Loucy (cell line): ENCODE data around the gene PHF20.
"Not testable (repeated sequence)": the region's sequence is repeated elsewhere in the genome, so short reads cannot be mapped to it uniquely, and the experiment has no call there.

Experiments
- H2AFZ ChIP-seq: fragments of 200-600 bp; sonication (generic); 2 replicates; pipeline ENCODE4 v1.6.0; 2016; ENCODE audit warnings: antibody characterized with exemption, mild to moderate bottlenecking, low read length, moderate library complexity
- H3F3A ChIP-seq: fragments of 200-600 bp; 2 replicates; pipeline ENCODE4 v1.6.0; 2016; ENCODE audit warnings: antibody characterized with exemption, low read depth, mild to moderate bottlenecking
- H3K27me3 ChIP-seq: fragments of 200-600 bp; sonication (generic); 2 replicates; pipeline ENCODE4 v1.6.1; 2014; ENCODE audit warnings: low read length, mild to moderate bottlenecking; ENCODE audit not compliant: insufficient read depth, poor library complexity, severe bottlenecking
- H3K36me3 ChIP-seq: fragments of 200-600 bp; sonication (generic); 2 replicates; pipeline ENCODE4 v1.6.1; 2016; ENCODE audit warnings: low read length; ENCODE audit not compliant: insufficient read depth
- H3K4me1 ChIP-seq: fragments of 200-600 bp; sonication (generic); 2 replicates; pipeline ENCODE4 v1.5.1; 2014; ENCODE audit warnings: low read length, mild to moderate bottlenecking; ENCODE audit not compliant: insufficient read depth, poor library complexity, severe bottlenecking
- H3K4me2 ChIP-seq: fragments of 200-600 bp; sonication (generic); 2 replicates; pipeline ENCODE4 v1.6.0; 2014; ENCODE audit warnings: antibody characterized with exemption, low read length, low read depth, mild to moderate bottlenecking; ENCODE audit not compliant: poor library complexity, severe bottlenecking
- H3K4me3 ChIP-seq: fragments of 200-600 bp; sonication (generic); 2 replicates; pipeline ENCODE4 v1.5.1; 2014; ENCODE audit warnings: low read length, mild to moderate bottlenecking, mixed read lengths; ENCODE audit not compliant: poor library complexity, severe bottlenecking
- H3K79me2 ChIP-seq: fragments of 200-600 bp; sonication (generic); 2 replicates; pipeline ENCODE4 v1.6.1; 2014; ENCODE audit warnings: low read length; ENCODE audit not compliant: insufficient read depth
- H3K9ac ChIP-seq: fragments of 200-600 bp; sonication (generic); 2 replicates; pipeline ENCODE4 v1.6.0; 2014; ENCODE audit warnings: mild to moderate bottlenecking, low read depth, low read length, moderate library complexity; ENCODE audit not compliant: poor library complexity, severe bottlenecking
- H3K9me2 ChIP-seq: fragments of 200-600 bp; sonication (generic); replicated peaks from 2 replicates; pipeline ENCODE4 v1.6.1; 2016; ENCODE audit warnings: low read depth, low read length, mixed read lengths
- H3K9me3 ChIP-seq: fragments of 200-600 bp; sonication (generic); 2 replicates; pipeline ENCODE4 v1.6.1; 2014; ENCODE audit warnings: mild to moderate bottlenecking, antibody characterized with exemption, low read length, low read depth; ENCODE audit not compliant: insufficient read depth
- H4K20me1 ChIP-seq: fragments of 200-600 bp; sonication (generic); 2 replicates; pipeline ENCODE4 v1.6.0; 2014; ENCODE audit warnings: antibody characterized with exemption, low read length, mild to moderate bottlenecking; ENCODE audit not compliant: insufficient read depth, poor library complexity, severe bottlenecking
- EZH2phosphoT487 ChIP-seq: fragments of 200-600 bp; IDR thresholded peaks from 2 replicates; pipeline ENCODE4 v1.6.1; 2018; ENCODE audit warnings: antibody characterized with exemption, mild to moderate bottlenecking, moderate library complexity, borderline replicate concordance
- TF ChIP-seq, protein P1 (sequence below): fragments of 200-600 bp; sonication (generic); conservative IDR thresholded peaks from 2 replicates; pipeline ENCODE4 v1.5.1; 2014; ENCODE audit warnings: mild to moderate bottlenecking, antibody characterized with exemption, low read length

PHF20 gene

DNA sequence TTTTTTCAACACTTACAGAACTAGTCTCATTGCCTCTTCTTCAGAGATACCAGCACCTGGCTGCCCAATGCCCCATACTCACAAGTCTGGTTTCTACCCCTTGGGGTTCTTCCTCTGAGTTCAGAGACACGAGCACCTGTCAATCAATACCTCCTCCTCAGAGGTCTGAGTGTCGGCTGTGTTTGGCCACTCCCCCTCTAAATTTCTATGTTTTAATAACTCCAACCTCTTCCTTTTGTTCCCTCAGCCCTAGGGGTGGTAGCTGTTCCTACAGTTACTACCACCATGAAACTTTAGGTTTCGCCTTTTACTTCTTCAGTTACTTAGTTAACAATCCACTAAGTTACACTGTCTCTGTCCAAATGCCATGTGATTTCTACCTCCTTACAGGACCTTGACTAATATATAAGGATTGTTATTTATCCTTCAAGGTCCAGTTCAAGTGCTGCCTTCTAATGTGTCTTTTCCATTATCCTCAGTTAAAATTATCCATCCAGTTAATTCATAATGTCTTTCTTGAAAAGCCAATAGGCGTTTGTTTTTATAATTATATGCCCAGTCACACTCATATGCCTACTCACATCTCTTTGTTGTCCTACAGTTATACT is 14.6 kb upstream of the PHF20 start:
- TF ChIP-seq, protein P1, sequence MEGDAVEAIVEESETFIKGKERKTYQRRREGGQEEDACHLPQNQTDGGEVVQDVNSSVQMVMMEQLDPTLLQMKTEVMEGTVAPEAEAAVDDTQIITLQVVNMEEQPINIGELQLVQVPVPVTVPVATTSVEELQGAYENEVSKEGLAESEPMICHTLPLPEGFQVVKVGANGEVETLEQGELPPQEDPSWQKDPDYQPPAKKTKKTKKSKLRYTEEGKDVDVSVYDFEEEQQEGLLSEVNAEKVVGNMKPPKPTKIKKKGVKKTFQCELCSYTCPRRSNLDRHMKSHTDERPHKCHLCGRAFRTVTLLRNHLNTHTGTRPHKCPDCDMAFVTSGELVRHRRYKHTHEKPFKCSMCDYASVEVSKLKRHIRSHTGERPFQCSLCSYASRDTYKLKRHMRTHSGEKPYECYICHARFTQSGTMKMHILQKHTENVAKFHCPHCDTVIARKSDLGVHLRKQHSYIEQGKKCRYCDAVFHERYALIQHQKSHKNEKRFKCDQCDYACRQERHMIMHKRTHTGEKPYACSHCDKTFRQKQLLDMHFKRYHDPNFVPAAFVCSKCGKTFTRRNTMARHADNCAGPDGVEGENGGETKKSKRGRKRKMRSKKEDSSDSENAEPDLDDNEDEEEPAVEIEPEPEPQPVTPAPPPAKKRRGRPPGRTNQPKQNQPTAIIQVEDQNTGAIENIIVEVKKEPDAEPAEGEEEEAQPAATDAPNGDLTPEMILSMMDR, result no peak
- no peak overlapping the region for H3K4me2 ChIP-seq
- H3K79me2 ChIP-seq, result no peaks in the 10 kb centered on the region
- H3K9me3 ChIP-seq, result no peaks in the 10 kb centered on the region
- no peak overlapping the region for H3K4me3 ChIP-seq
- no peaks in the 10 kb centered on the region for H3K4me1 ChIP-seq
- H3K9me2 ChIP-seq, result no peaks in the 10 kb centered on the region
- H3F3A ChIP-seq, result no peaks in the 10 kb centered on the region
- H3K9ac ChIP-seq, result no peak overlapping the region
- peak overlapping the region; percentile 25; the same call in 1 of the 2 replicates for H2AFZ ChIP-seq
- no peaks in the 10 kb centered on the region for H4K20me1 ChIP-seq
- no peaks in the 10 kb centered on the region for H3K36me3 ChIP-seq
- no peaks in the 10 kb centered on the region for H3K27me3 ChIP-seq

DNA sequence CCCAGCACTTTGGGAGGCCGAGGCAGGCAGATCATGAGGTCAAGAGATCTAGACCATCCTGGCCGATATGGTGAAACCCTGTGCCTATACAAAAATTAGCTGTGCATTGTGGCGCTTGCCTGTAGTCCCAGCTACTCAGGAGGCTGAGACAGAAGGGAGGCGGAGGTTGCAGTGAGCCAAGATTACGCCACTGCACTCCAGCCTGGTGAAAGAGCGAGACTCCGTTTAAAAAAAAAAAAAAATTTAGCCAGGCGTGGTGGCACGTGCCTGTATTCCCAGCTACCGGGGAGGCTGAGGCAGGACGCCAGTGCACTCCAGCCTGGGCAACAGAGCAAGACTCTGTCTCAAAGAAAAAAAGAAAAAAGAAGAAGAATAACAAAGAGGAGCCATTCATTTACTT is 10.3 kb upstream of the PHF20 start:
- not testable (repeated sequence) for H3K79me2 ChIP-seq, H3K9me3 ChIP-seq, H3F3A ChIP-seq, H3K9me2 ChIP-seq, H3K27me3 ChIP-seq, H4K20me1 ChIP-seq, H3K4me1 ChIP-seq, H3K4me2 ChIP-seq, H3K4me3 ChIP-seq, H3K36me3 ChIP-seq, H2AFZ ChIP-seq, H3K9ac ChIP-seq

DNA sequence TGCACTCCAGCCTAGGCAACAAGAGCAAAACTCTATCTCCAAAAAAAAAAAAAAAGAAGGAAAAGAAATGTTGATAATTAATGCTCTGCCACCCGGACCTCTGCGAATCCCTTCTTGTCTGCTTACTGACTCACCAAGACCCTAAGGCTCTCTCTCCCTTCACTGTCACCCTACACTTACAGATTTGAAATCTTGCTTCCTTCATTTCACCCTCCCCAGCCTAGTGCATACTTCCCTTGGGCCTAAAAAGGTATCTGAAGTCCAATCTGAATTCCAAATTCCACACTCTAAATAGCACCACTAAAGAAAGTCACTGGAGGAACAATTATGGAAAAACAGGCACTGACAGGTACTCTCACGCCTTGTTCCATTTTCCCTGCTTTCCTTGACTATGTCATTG is 9.4 kb upstream of the PHF20 start:
- H3K36me3 ChIP-seq, result no peaks in the 10 kb centered on the region
- no peaks in the 10 kb centered on the region for H3K27me3 ChIP-seq
- H3K4me2 ChIP-seq, result no peak overlapping the region
- no peak overlapping the region for H3K4me3 ChIP-seq
- peaks cover 5% of the 10 kb centered on the region for H3K4me1 ChIP-seq
- no peaks in the 10 kb centered on the region for H3F3A ChIP-seq
- H3K9me3 ChIP-seq, result no peaks in the 10 kb centered on the region
- no peak for TF ChIP-seq EZH2phosphoT487
- TF ChIP-seq, protein P1, result no peak
- H3K9ac ChIP-seq, result no peak overlapping the region
- no peak overlapping the region for H2AFZ ChIP-seq
- H4K20me1 ChIP-seq, result no peaks in the 10 kb centered on the region
- H3K9me2 ChIP-seq, result no peaks in the 10 kb centered on the region
- no peaks in the 10 kb centered on the region for H3K79me2 ChIP-seq

DNA sequence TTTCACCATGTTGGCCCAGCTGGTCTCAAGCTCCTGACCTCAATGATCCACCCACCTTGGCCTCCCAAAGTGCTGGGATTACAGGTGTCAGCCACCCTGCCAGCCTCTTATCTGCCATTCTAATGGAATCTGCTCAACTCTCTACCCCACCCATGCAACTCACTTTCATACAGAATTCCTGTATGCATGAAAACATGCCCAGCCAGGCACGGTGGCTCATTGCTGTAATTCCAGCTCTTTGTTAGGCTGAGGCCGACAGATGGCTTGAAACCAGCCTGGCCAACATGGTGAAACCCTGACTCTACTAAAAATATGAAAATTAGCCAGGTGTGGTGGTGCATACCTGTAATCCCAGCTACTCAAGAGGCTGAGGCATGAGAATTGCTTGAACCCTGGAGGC is 6.9 kb upstream of the PHF20 start:
- not testable (repeated sequence) for H3K36me3 ChIP-seq, H3K27me3 ChIP-seq, H3K79me2 ChIP-seq, H3K9me3 ChIP-seq, H3K4me2 ChIP-seq, H2AFZ ChIP-seq, H4K20me1 ChIP-seq, H3K9me2 ChIP-seq, H3K9ac ChIP-seq, H3K4me3 ChIP-seq
- Histone ChIP-seq H3K4me1 (peaks cover 25% of the 10 kb centered on the region), H3F3A (peaks cover 10% of the 10 kb centered on the region; the same call in 1 of the 2 replicates)
